Astrocyte (in vitro differentiated cells and primary cell): Measurements from ENCODE around the gene RNLS.

Source experiments
- CTCF ChIP-seq: IDR thresholded peaks from 2 replicates; pipeline ENCODE4 v1.5.1; 2011; ENCODE audit warnings: low read depth, mild to moderate bottlenecking, inconsistent platforms, low read length, moderate library complexity; ENCODE audit not compliant: insufficient read depth
- EZH2 ChIP-seq: IDR thresholded peaks from 2 replicates; pipeline ENCODE4 v1.6.1; 2012; ENCODE audit warnings: mild to moderate bottlenecking, low read length, inconsistent platforms; ENCODE audit not compliant: insufficient read depth

GRCh38 chr10:88455831-88456230, 127.3 kb downstream of the RNLS start:
- no peak for TF ChIP-seq CTCF
- TF ChIP-seq EZH2 = no peak
